NCI-H2107 treated with DMSO at 0.1 percent for 48 hours (cell line): ENCODE results near the gene DMAC2.
A peak's percentile ranks its signal among the peaks of the same experiment; 100 is the strongest.
"Not testable (repeated sequence)": the region's sequence is repeated elsewhere in the genome, so short reads cannot be mapped to it uniquely, and the experiment has no call there.

Experiments used
- DNase-seq: peaks from one replicate; lab custom pipeline; 2025; ENCODE audit not compliant: unreplicated experiment; lab: John Stamatoyannopoulos, UW

DMAC2 gene

DNA sequence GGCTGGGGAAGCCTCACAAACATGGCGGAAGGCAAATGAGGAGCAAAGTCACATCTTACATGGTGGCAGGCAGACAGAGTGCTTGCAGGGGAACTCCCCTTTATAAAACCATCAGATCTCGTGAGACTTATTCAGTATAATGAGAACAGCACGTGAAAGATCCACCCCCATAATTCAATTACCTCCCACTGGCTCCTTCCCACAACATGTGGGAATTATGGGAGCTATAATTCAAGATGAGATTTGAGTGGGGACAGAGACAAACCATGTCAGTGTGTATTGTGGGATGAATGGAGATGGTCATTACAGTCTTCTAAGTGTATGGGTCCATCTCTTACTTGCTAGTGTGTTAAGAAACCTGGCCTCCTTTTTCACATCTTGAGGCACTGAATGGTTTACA is 37.7 kb downstream of the DMAC2 start:
- DNase-seq, result no peak

GRCh38 chr19:41401483-41401882 is 38.2 kb downstream of the DMAC2 start:
- DNase-seq, result no peak

- DNase-seq, result no peak
These were observed 40.2 kb downstream of the DMAC2 start for GRCh38 chr19:41399525-41399924.

DNA sequence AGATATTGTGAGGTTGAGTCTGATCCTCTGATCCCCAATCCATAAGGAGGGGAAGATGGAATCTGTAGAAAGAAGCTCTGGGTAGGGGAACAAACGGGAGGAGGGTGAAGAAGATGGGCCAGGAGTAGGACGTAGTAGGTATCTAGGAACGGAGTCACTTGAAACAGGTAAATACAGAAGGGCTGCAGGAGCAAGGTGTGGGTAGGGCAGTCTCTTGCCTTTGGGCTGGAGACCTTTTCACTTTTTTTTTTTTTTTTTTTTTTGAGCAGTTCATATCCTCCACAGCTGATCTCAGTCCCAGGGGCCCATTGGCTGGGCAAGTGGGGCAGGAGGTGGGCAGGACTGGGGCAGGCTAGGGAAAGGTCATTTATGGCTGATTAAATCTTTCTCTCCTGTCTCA is 40.6 kb downstream of the DMAC2 start:
- no peak for DNase-seq

DNA sequence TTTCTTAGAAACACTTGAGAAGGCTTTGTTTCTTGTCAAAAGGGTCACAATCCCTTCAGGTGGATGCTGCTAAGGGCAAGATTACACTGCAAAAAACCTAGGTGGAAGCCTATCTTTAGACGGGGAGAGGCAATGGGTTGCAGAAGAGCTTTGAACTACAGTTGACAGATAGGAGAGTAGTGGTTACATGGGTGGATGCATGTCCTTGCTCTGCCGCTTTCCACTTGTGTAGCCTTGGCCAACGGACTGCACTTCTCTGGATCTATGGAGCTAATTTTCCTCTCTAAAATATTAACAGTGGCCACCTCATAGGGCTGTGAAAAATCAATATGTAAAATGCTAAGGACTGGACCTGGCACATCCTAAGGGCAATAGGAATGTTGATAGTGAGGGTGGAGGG is 41.1 kb downstream of the DMAC2 start:
- DNase-seq, result no peak

GRCh38 chr19:41398050-41398418 is 41.7 kb downstream of the DMAC2 start:
- DNase-seq, result no peak

GRCh38 chr19:41397086-41398049 is 42.3 kb downstream of the DMAC2 start, which contains the start of the genes BCKDHA and EXOSC5:
Gene BCKDHA, plus strand, starts transcription at chr19:41397818. Its CDS starts 10 bp downstream, at chr19:41397828.
Gene EXOSC5, minus strand, starts transcription at chr19:41397359. Its CDS starts 31 bp downstream, at chr19:41397328.
- peak; percentile 99 for DNase-seq

DNA sequence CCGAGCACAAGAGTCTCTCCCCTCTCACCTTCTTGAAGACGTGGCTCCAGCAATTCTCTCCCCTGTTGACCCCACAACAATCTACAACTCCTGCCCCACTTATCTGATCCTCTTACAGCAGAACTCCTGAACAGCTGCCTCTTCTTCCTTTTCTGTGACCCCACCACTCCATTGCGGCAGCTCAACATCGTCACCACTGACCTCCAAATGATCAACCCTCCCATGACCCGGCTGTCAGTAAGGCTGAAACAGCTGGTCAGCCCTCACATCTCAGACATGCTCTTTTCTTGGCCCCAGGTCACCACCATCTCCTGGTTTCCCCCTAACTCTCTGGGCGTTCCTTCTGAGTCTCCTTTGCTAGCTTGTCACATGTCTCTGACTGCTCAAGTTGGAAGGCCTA is 44.4 kb downstream of the DMAC2 start:
- DNase-seq, result no peak

DNA sequence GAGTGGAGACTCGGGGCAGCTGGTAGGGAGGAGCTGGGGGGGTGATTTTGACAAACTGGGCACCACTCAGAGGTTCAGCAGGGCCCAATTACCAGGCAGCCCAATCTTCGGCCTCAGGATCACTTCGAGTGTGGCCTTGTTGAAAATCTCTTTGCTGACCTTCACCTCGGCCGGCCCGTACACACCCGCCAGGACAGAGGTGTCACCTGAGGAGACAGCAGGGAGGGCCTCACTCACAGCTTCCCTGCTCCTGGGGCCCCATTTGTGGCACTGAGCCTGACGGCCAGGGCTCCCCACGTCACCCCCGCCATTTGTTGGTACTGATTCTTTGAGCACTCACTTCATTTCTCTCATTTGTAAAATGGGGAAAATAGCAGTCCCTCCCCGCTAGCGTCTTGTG is 46.9 kb downstream of the DMAC2 start:
- no peak for DNase-seq

GRCh38 chr19:41391618-41392017 is 48.1 kb downstream of the DMAC2 start:
- DNase-seq, result no peak

GRCh38 chr19:41386442-41386841 is 53.3 kb downstream of the DMAC2 start:
- no peak for DNase-seq

DNA sequence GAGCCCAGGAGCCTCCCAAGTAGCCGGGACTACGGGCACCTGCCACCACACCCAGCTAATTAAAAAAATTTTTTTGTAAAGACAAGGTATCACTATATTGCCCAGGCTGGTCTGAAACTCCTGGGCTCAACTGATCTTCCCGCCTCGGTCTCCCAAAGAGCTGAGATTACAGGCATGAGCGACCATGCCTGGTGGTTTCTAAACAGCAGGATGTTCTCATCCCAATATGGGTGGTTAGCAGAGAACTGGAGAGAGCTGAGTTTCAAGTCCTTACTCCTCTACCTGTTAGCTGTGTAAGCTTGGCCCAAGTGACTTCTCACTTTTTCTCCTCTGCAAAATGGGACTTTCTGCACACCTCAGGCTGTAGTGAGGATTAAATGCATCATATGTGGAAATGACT is 55.4 kb downstream of the DMAC2 start:
- no peak for DNase-seq

DNA sequence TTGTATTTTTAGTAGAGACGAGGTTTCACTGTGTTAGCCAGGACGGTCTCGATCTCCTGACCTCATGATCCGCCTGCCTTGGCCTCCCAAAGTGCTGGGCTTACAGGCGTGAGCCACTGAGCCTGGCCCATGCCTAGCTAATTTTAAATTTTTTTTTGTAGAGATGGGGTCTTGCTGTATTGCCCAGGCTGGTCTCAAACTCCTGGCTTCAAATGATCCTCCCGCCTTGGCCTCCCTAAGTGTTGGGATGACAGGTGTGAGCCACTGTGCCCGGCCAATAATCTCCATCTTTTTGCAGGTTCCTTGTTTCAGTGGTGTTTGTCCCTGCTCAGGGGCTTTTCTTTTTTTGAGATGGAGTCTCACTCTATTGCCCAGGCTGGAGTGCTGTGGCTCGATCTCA is 58.2 kb downstream of the DMAC2 start:
- DNase-seq, result not testable (repeated sequence)
